GOT3 (cell line): ENCODE results near the gene WIPI1.
"Not testable (repeated sequence)": the region's sequence is repeated elsewhere in the genome, so short reads cannot be mapped to it uniquely, and the experiment has no call there.

Experiments
- DNase-seq: peaks from one replicate; lab custom pipeline; 2025; ENCODE audit warnings: mixed read lengths; lab: John Stamatoyannopoulos, UW

Gene WIPI1

GRCh38 chr17:68413597-68414560 is 43.4 kb downstream of the WIPI1 start:
- DNase-seq, result not testable (repeated sequence)

- DNase-seq, result not testable (repeated sequence)
Measured at GRCh38 chr17:68407656-68408055, 49.6 kb downstream of the WIPI1 start.

GRCh38 chr17:68403837-68404236 is 53.5 kb downstream of the WIPI1 start:
- DNase-seq, result not testable (repeated sequence)

- DNase-seq, result no peak
Measured at GRCh38 chr17:68403122-68403521, 54.2 kb downstream of the WIPI1 start.

- no peak for DNase-seq
Measured at GRCh38 chr17:68401288-68401687, 56.0 kb downstream of the WIPI1 start.

- DNase-seq, result no peak
Measured at GRCh38 chr17:68400404-68400735, 56.9 kb downstream of the WIPI1 start.

- no peak for DNase-seq
Measured at GRCh38 chr17:68399638-68400403, 57.5 kb downstream of the WIPI1 start.

- no peak for DNase-seq
Measured at GRCh38 chr17:68398691-68399637, 58.3 kb downstream of the WIPI1 start.

GRCh38 chr17:68397108-68397536 is 60.2 kb downstream of the WIPI1 start:
- DNase-seq, result no peak

- no peak for DNase-seq
Measured at GRCh38 chr17:68396226-68397107, 60.8 kb downstream of the WIPI1 start.

- DNase-seq, result no peak
Measured at GRCh38 chr17:68394608-68395331, 62.5 kb downstream of the WIPI1 start.

GRCh38 chr17:68391561-68392268 is 65.6 kb downstream of the WIPI1 start:
- DNase-seq, result no peak

GRCh38 chr17:68390888-68391545 is 66.3 kb downstream of the WIPI1 start:
- no peak for DNase-seq

GRCh38 chr17:68389041-68389440 is 68.3 kb downstream of the WIPI1 start:
- no peak for DNase-seq

- DNase-seq, result no peak
Measured at GRCh38 chr17:68387435-68388218, 69.7 kb downstream of the WIPI1 start.

GRCh38 chr17:68385490-68386215 is 71.6 kb downstream of the WIPI1 start:
- no peak for DNase-seq

GRCh38 chr17:68384941-68385340 is 72.4 kb downstream of the WIPI1 start:
- no peak for DNase-seq
